ENCODE data around the gene ZNF311. TPM values are rescaled to one million over a fixed set of nuclear protein-coding genes. Genes with fewer than 3 reads are reported as not detected.
A peak's percentile ranks its signal among the peaks of the same experiment; 100 is the strongest.

Gene ZNF311
- under 1 TPM in 1 of 2 donors, not detected in 1; 0.24 TPM for total RNA-seq

DNA sequence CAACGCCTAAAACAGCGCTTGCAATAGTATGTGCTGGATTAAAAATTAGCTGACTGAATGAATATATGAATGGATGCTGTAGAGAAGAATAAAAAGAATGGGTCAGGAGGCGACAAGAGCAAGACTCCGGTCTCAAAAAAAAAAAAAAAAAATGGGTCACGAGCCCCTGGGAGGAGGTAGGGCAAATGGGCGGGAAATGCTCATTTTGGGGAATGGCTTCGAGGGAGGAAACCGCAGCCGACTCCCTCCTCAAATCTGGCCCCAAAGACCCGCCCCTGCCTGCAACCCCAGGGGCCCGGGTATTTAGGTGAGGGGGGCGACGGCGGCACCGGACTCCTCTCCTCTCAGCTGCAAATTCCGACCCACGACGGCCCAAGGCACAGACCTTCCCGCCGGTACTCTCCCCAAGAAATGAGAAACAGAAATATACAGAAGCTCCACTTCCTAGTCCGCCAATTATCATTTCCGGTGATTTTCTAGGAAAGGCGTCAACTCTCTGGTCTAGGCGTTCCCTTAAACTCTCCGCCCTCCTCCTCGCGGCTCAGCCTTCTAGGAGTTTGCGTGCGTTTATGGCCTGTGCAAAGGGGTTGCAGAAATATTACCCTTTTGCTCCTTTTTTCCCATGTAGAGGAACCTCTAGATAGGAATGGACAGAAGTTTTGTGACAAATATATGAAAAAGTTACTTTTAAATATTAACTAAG, at the start of gene ZNF311:
Gene ZNF311 (minus strand): TSS at position 133 of the 703 bp plus-strand sequence. CDS start 1,361 bp downstream, outside the sequence.
- H3K27ac ChIP-seq: peak within 1 kb of the TSS; percentile 58 to 61
- no peaks in the 10 kb centered on the region for H3K27me3 ChIP-seq
- peak within 1 kb of the TSS; percentile 56 to 57 for H3K4me3 ChIP-seq
- H3K9me3 ChIP-seq: no peaks in the 10 kb centered on the region
- DNase-seq (ENCODE audit: low spot score): no peak
- TF ChIP-seq, protein P1, sequence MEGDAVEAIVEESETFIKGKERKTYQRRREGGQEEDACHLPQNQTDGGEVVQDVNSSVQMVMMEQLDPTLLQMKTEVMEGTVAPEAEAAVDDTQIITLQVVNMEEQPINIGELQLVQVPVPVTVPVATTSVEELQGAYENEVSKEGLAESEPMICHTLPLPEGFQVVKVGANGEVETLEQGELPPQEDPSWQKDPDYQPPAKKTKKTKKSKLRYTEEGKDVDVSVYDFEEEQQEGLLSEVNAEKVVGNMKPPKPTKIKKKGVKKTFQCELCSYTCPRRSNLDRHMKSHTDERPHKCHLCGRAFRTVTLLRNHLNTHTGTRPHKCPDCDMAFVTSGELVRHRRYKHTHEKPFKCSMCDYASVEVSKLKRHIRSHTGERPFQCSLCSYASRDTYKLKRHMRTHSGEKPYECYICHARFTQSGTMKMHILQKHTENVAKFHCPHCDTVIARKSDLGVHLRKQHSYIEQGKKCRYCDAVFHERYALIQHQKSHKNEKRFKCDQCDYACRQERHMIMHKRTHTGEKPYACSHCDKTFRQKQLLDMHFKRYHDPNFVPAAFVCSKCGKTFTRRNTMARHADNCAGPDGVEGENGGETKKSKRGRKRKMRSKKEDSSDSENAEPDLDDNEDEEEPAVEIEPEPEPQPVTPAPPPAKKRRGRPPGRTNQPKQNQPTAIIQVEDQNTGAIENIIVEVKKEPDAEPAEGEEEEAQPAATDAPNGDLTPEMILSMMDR (IDR thresholded peaks at IDR 0.05): no peak
- H3K4me1 ChIP-seq: no peaks in the 10 kb centered on the region
- H3K36me3 ChIP-seq: no peaks in the 10 kb centered on the region

DNA sequence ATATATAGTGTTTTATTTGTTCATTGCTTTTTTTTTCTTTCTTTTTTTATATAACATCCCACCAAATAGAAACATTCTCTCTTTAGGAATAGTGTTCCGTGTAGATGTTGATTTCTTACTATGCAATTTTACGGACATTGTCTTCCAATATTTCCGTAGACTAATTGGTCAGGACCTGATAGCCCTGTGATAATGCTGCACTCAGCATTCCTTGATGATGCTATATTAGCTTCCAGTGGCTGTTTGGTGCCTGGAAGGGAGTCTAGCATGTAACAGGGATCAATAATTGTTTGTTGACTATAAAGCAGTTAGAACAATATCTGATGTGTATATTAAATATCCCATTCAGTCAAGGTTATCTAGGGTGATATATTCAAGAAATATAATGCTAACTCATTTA, 46.6 kb upstream of the ZNF311 start:
- TF ChIP-seq, protein P1 (IDR thresholded peaks at IDR 0.05): no peak
- Histone ChIP-seq H3K4me1 (no peaks in the 10 kb centered on the region), H3K9me3 (no peaks in the 10 kb centered on the region), H3K36me3 (no peaks in the 10 kb centered on the region), H3K4me3 (no peak overlapping the region), H3K27ac (no peak overlapping the region), H3K27me3 (no peaks in the 10 kb centered on the region)
- no peak for DNase-seq (ENCODE audit: low spot score)

DNA sequence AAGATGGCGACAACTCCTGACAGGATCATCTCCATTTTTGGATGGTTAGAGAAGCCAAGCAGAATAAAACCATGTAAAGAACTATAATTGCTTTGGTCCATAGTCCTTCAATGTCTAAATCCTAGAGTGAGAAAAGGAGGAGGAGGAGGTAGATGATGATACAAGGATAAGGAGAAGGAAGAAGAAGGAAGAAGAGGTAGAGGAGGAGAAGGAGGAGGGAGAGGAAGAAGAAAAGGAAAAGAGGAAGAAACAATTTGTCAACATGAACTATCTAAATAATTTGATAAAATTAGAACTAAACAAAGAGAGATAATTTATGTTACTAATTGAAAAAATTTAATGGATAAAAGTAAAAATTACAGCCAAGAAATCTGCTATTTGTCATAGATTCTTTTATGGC, 40.0 kb upstream of the ZNF311 start, which contains the start of gene OR2W1:
Gene OR2W1 (minus strand): TSS at position 101 of the 400 bp plus-strand sequence. CDS start 0 bp downstream, at position 101.
- DNase-seq (ENCODE audit: low spot score): no peak
- TF ChIP-seq, protein P1 (IDR thresholded peaks at IDR 0.05): no peak
- Histone ChIP-seq H3K27ac (no peak within 1 kb of the TSS), H3K27me3 (no peaks in the 10 kb centered on the region), H3K4me3 (no peak within 1 kb of the TSS), H3K36me3 (no peaks in the 10 kb centered on the region), H3K4me1 (no peaks in the 10 kb centered on the region), H3K9me3 (no peaks in the 10 kb centered on the region)

DNA sequence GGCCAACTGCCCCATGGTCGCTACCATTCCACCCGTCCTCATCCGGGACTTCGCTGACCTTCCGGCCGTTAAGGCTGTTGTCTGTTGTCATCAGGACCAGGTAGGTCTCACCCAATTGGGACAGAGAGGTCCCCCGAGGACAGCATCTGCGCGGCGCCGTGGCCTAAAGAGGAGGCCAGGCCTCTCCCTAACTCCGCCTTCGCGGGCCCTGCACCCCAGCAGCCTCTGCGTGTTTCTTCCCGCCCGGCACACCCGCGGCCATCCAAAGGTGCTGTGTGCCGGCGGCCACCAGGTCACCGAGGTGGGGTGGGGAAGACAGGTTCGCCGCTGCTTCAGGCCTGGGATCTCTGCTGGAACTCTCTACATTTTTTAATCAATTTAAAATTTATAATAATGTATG, 30.8 kb upstream of the ZNF311 start:
- H3K36me3 ChIP-seq: no peaks in the 10 kb centered on the region
- H3K9me3 ChIP-seq: no peaks in the 10 kb centered on the region
- H3K4me1 ChIP-seq: no peaks in the 10 kb centered on the region
- TF ChIP-seq, protein P1 (IDR thresholded peaks at IDR 0.05): no peak
- no peak for DNase-seq (ENCODE audit: low spot score)
- no peak overlapping the region for H3K4me3 ChIP-seq
- H3K27me3 ChIP-seq: no peaks in the 10 kb centered on the region
- no peak overlapping the region for H3K27ac ChIP-seq

DNA sequence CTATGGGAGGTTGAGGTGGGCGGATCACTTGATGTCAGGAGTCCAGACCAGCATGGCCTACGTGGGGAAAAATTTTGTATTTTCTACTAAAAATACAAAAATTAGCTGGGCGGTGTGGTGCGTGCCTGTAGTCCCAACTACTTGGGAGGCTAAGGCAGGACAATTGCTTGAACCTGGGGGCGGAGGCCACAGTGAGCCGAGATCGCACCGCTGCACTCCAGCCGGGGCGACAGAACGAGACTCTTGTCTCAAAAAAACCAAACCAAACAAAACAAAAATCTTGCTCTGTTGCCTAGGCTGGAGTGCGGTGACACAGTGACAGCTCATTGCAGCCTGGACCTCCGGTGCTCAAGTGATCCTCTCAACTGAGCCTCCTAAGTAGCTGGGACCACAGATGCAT, 23.7 kb upstream of the ZNF311 start:
- Histone ChIP-seq H3K4me3 (no peak overlapping the region), H3K9me3 (no peaks in the 10 kb centered on the region), H3K36me3 (no peaks in the 10 kb centered on the region), H3K27me3 (no peaks in the 10 kb centered on the region), H3K27ac (no peak overlapping the region), H3K4me1 (no peaks in the 10 kb centered on the region)
- TF ChIP-seq, protein P1 (IDR thresholded peaks at IDR 0.05): no peak
- DNase-seq (ENCODE audit: low spot score): no peak
